GM12801 (cell line): Measurements from ENCODE around the gene QRSL1.

Source experiments
- TF ChIP-seq, protein P1 (sequence below): IDR thresholded peaks from one replicate; pipeline ENCODE4 v1.5.1; 2011; ENCODE audit warnings: control low read depth; ENCODE audit not compliant: insufficient read length; ENCODE audit errors: extremely low read depth

QRSL1 gene

DNA sequence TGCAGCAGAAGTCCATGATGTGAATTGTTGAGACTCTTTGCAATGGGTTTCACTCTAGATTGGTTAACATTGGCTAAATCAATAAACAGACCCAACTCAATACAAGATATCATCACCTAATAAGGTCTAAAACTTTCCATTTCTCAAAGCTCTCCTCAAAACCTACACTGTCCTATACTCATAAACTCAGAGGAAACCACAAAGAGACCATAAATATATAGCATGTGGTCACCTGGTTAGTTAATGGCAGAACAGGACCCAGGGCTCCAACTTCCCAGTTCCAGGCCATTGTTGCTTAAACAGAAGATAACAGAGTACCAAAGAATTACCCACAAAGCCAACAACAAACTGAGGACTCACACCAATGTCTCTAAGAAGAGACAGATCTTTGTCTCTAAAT is 12.1 kb upstream of the QRSL1 start:
- TF ChIP-seq, protein P1, sequence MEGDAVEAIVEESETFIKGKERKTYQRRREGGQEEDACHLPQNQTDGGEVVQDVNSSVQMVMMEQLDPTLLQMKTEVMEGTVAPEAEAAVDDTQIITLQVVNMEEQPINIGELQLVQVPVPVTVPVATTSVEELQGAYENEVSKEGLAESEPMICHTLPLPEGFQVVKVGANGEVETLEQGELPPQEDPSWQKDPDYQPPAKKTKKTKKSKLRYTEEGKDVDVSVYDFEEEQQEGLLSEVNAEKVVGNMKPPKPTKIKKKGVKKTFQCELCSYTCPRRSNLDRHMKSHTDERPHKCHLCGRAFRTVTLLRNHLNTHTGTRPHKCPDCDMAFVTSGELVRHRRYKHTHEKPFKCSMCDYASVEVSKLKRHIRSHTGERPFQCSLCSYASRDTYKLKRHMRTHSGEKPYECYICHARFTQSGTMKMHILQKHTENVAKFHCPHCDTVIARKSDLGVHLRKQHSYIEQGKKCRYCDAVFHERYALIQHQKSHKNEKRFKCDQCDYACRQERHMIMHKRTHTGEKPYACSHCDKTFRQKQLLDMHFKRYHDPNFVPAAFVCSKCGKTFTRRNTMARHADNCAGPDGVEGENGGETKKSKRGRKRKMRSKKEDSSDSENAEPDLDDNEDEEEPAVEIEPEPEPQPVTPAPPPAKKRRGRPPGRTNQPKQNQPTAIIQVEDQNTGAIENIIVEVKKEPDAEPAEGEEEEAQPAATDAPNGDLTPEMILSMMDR: no peak

DNA sequence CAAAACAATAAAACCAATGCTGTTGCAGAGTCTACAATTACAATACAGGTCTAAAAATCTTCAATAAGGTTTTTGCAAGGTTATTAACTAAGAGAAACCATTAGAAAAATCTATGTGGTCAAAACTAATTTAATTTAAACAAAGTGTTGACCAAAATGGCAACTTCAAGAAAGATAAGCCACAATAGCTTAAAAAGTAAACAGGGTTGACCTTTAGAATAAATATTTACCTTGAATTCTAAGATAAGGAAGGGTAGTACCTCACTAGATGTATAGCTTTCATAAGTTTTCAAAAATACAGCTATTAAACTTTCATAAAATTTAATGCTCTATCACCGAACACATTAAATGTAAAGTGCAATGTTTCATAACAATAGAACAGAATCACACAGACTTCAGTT is 11.5 kb upstream of the QRSL1 start:
- TF ChIP-seq, protein P1: no peak

DNA sequence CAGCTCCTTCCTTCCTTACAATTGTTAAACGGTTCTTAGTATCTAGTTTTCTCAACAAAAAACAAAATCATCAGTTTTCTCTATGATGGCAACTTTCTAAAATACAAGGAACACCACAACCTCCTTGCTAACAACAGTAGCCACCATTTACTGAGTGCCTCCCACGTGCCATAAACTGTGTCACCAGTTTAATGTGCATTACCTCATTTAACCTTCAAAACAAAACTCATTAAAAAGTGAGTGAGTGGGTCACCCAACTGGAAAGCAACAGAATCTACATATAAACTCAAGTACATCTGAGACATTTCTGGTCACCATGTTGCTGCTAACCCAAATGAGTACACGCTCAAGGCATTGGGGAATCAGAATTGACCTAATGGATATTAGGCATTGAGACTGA is 11.1 kb upstream of the QRSL1 start:
- TF ChIP-seq, protein P1: no peak

DNA sequence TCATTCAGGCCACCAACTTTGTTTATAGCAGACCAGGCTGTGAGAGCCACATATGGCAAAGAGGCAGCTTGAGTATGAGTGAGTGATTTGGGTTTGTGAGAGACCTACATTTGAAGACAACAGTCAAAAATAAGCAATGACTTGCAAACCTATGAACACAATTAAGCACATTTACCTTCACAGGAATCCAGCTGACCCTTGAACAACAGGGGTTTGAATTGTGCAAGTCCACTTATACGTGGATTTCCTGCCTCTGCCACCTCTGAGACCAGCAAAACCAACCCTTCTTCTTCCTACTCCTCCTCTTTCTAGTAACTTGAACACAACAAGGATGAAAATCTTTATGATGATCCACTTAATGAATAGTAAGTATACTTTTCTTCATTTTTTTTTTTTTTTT is 10.2 kb upstream of the QRSL1 start:
- TF ChIP-seq, protein P1: no peak

DNA sequence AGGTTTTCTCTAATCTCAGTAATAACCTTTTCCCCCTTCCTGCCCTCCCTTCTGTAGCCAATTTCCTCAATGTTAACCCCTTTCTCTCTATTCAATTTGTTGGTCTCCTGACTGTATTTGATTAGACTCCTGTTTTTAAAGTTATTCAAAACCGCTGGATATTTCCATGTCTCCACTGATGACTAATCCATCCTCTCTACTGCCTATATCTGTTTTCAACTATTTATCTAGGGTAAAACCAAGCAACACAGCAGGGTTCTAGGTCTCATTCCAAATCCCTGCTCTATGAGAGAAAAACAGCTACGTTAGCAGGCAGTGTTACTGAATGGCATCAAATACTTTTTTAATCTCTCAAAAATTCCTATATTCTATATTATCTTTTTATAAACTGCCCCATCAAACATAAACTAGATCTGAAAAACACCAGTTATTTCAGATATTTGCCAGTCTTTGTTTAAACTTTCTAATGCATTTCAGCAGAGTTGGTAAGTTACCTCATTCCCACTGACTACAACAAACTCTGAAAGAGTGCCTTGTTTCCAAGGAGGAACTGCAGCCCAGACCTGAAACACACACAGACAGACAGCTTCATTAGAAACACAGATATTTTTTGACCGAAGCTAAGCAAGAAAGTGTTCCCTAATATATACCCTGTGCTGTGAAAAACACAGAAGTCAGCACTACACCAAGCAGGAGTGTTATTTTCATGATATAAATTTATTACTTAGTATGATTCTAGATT is 8.3 kb upstream of the QRSL1 start:
- TF ChIP-seq, protein P1: no peak

DNA sequence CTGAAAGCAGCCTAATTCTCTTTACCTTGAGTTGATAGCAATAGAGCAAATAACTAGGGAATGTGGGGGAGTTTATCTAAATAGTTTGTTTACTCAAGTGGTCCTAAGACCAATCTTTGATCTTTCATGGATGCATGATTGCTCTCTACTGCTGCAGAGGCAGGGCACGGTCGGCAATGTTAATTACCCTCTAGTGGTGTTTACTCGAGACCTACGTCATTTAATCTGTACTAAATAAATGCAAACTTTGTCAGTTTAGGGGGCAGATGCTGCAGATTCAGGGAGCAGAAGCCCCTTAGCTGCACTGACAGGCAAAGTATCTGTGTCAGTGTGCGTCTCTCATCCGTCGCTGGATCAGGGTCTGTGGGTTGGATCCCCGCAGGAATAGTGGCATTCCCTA is 7.0 kb upstream of the QRSL1 start:
- TF ChIP-seq, protein P1: no peak

DNA sequence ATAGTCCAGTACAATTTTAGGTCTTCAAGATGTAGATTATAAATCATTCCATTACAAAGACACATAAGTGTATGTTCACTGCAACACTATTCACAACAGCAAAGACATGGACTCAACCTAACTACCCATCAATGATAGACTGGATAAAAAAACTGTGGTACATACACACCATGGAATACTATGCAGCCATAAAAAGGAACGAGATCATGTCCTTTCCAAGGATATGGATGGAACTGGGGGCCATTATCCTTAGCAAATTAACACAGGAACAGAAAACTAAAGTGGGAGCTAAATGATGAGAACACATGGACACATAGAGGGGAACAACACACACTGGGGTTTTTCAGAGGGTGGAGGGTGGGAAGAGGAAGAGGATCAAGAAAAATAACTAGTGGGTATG is 6.3 kb upstream of the QRSL1 start:
- TF ChIP-seq, protein P1: no peak

DNA sequence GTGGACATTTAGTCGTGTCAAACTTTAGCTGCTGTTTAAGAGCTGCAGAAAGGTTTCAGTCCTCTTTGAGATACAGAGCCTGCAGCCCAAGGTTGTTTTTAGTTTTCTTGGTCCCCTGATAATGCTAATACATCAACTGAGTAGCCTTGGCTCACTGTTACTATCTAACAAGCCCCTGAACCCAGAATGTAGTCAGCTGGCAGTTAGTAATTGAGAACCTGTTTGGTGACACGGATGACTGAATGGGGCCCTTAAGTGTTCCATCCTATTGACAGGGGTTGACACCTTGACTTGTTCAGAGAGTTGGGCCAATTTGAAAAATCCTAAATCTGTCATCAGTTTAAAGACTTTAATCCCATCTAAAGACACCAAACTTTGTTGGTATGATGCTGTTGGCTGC is 2.9 kb upstream of the QRSL1 start:
- TF ChIP-seq, protein P1: no peak
